ENCODE data around the gene IFNA7.
A peak's percentile ranks its signal among the peaks of the same experiment; 100 is the strongest.
"Not testable (repeated sequence)": the region's sequence is repeated elsewhere in the genome, so short reads cannot be mapped to it uniquely, and the experiment has no call there.

IFNA7 gene

GRCh38 chr9:21202105-21202504 is at the start of gene IFNA7:
Gene IFNA7 (minus strand): TSS chr9:21202205. CDS start chr9:21202165, 40 bp downstream.
- DNase-seq: peak; percentile 41

GRCh38 chr9:21251638-21252037 is 49.6 kb upstream of the IFNA7 start:
- DNase-seq: no peak

GRCh38 chr9:21251190-21251589 is 49.2 kb upstream of the IFNA7 start:
- DNase-seq: no peak

GRCh38 chr9:21244836-21245235 is 42.8 kb upstream of the IFNA7 start:
- no peak for DNase-seq

GRCh38 chr9:21239911-21240310 is 37.9 kb upstream of the IFNA7 start, which contains the start of gene IFNA14:
Gene IFNA14 (minus strand): TSS chr9:21240005. CDS start chr9:21239935, 70 bp downstream.
- DNase-seq: no peak

GRCh38 chr9:21236360-21236714 is 34.3 kb upstream of the IFNA7 start:
- not testable (repeated sequence) for DNase-seq

- not testable (repeated sequence) for DNase-seq
Observed at GRCh38 chr9:21235468-21236359, 33.7 kb upstream of the IFNA7 start.

GRCh38 chr9:21234153-21234687 is 32.2 kb upstream of the IFNA7 start:
- DNase-seq: no peak

GRCh38 chr9:21233258-21233657 is 31.3 kb upstream of the IFNA7 start:
- DNase-seq: no peak

- no peak for DNase-seq
Observed at GRCh38 chr9:21228122-21228521, 26.1 kb upstream of the IFNA7 start, which contains the start of gene IFNA17. Gene IFNA17 (minus strand): TSS chr9:21228222. CDS start chr9:21228173, 49 bp downstream.

GRCh38 chr9:21217211-21217610 is 15.2 kb upstream of the IFNA7 start, which contains the start of gene IFNA16:
Gene IFNA16 (minus strand): TSS chr9:21217311. CDS start chr9:21217305, 6 bp downstream.
- DNase-seq: not testable (repeated sequence)

- not testable (repeated sequence) for DNase-seq
Observed at GRCh38 chr9:21213411-21214326, 11.7 kb upstream of the IFNA7 start.

GRCh38 chr9:21212160-21212559 is 10.2 kb upstream of the IFNA7 start:
- DNase-seq: not testable (repeated sequence)

GRCh38 chr9:21210782-21211181 is 8.8 kb upstream of the IFNA7 start:
- not testable (repeated sequence) for DNase-seq

- peak; percentile 34 for DNase-seq
Observed at GRCh38 chr9:21210311-21210710, 8.3 kb upstream of the IFNA7 start.

GRCh38 chr9:21207043-21207442 is 5.0 kb upstream of the IFNA7 start, which contains the start of gene IFNA10:
Gene IFNA10 (minus strand): TSS chr9:21207143. CDS start chr9:21207097, 46 bp downstream.
- DNase-seq: not testable (repeated sequence)

- no peak for DNase-seq
Observed at GRCh38 chr9:21205204-21205603, 3.2 kb upstream of the IFNA7 start.

GRCh38 chr9:21194867-21195776 is 6.9 kb downstream of the IFNA7 start:
- not testable (repeated sequence) for DNase-seq

GRCh38 chr9:21187487-21187886 is 14.5 kb downstream of the IFNA7 start, which contains the start of gene IFNA4:
Gene IFNA4 (minus strand): TSS chr9:21187587. CDS start chr9:21187531, 56 bp downstream.
- DNase-seq: not testable (repeated sequence)

GRCh38 chr9:21182810-21183736 is 18.9 kb downstream of the IFNA7 start:
- not testable (repeated sequence) for DNase-seq

Data from activated CD8-positive, alpha-beta memory T cell treated with anti-CD3 and anti-CD28 coated beads, Interleukin-2, amount 50 U/mL, for 48 hours (primary cell).